Measurements from ENCODE around the gene PIP5K1B.

Gene PIP5K1B

GRCh38 chr9:68775003-68775730, 70.1 kb downstream of the PIP5K1B start:
- DNase-seq (ENCODE audit: low read depth), result no peak

- no peak for DNase-seq (ENCODE audit: low read depth)
Measured at GRCh38 chr9:68777070-68777763, 72.2 kb downstream of the PIP5K1B start.

- DNase-seq (ENCODE audit: low read depth), result no peak
Measured at GRCh38 chr9:68778635-68779034, 73.6 kb downstream of the PIP5K1B start.

GRCh38 chr9:68779558-68780379, 74.7 kb downstream of the PIP5K1B start:
- peak; percentile 88 for DNase-seq (ENCODE audit: low read depth)

GRCh38 chr9:68780380-68780712, 75.3 kb downstream of the PIP5K1B start:
- no peak for DNase-seq (ENCODE audit: low read depth)

GRCh38 chr9:68780720-68781119, 75.7 kb downstream of the PIP5K1B start:
- no peak for DNase-seq (ENCODE audit: low read depth)

- DNase-seq (ENCODE audit: low read depth), result no peak
Measured at GRCh38 chr9:68781928-68782327, 76.9 kb downstream of the PIP5K1B start.

GRCh38 chr9:68782546-68782945, 77.5 kb downstream of the PIP5K1B start:
- DNase-seq (ENCODE audit: low read depth), result no peak

- DNase-seq (ENCODE audit: low read depth), result no peak
Measured at GRCh38 chr9:68785965-68786364, 80.9 kb downstream of the PIP5K1B start.

GRCh38 chr9:68791169-68791568, 86.1 kb downstream of the PIP5K1B start:
- DNase-seq (ENCODE audit: low read depth), result no peak

- DNase-seq (ENCODE audit: low read depth), result no peak
Measured at GRCh38 chr9:68793605-68794343, 88.7 kb downstream of the PIP5K1B start.

- DNase-seq (ENCODE audit: low read depth), result no peak
Measured at GRCh38 chr9:68794898-68795297, 89.9 kb downstream of the PIP5K1B start.

GRCh38 chr9:68795411-68795810, 90.4 kb downstream of the PIP5K1B start:
- no peak for DNase-seq (ENCODE audit: low read depth)

GRCh38 chr9:68797116-68797515, 92.1 kb downstream of the PIP5K1B start:
- DNase-seq (ENCODE audit: low read depth), result no peak

GRCh38 chr9:68798423-68798822, 93.4 kb downstream of the PIP5K1B start:
- no peak for DNase-seq (ENCODE audit: low read depth)

- DNase-seq (ENCODE audit: low read depth), result no peak
Measured at GRCh38 chr9:68800836-68801235, 95.8 kb downstream of the PIP5K1B start.

GRCh38 chr9:68802525-68803015, 97.5 kb downstream of the PIP5K1B start:
- DNase-seq (ENCODE audit: low read depth), result no peak

GRCh38 chr9:68804911-68805889, 100.2 kb downstream of the PIP5K1B start:
- DNase-seq (ENCODE audit: low read depth), result no peak

GRCh38 chr9:68805890-68806517, 101.0 kb downstream of the PIP5K1B start:
- no peak for DNase-seq (ENCODE audit: low read depth)

- DNase-seq (ENCODE audit: low read depth), result no peak
Measured at GRCh38 chr9:68808338-68808890, 103.4 kb downstream of the PIP5K1B start.

Measured in GM04504 (cell line).